ENCODE measurements around the gene ENTHD1. TPM values are rescaled to one million over a fixed set of nuclear protein-coding genes. Genes with fewer than 3 reads are reported as not detected.

Gene ENTHD1
- total and polyA plus RNA-seq, 8 donors: not detected

DNA sequence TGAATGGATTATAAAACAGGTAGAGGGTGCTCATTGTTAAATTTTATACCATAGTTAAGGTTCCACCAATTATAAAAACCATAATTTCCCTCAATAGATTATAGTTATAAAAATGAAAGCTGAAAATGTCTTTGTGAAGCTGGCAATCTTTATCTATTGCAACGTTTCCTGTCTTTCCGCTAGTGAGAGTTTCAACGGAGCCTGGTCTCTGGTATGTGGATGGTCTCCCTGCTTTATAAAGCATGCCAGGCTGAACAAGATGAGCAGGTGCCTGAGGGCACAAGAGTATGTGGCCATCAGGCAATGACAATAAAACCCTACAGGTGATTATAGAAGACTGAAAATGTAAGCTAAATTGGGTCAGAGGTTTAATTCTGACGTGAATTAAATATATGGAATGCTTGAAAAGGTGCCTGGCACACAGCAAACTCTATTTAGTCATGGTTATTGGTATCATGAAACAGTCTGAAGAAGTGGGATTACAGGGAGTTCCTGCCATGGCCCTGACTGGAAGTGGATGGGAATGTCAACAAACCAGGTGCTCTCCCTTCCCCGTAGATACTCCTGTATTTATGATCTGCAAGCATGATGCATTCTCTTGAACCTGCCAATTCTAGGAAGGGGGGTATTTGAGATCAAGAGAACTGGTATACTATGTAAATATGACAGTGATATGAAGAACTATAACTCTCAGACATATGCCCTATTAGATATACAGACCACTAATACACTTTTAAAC lies 115.7 kb downstream of the ENTHD1 start:
- no peaks in the 10 kb centered on the region for H3K36me3 ChIP-seq
- 64 to 73% (median 68%) methylated on average over 5 of the region's 5 CpGs for WGBS, 5 donors
- DNase-seq: no peak
- TF ChIP-seq, protein P1, sequence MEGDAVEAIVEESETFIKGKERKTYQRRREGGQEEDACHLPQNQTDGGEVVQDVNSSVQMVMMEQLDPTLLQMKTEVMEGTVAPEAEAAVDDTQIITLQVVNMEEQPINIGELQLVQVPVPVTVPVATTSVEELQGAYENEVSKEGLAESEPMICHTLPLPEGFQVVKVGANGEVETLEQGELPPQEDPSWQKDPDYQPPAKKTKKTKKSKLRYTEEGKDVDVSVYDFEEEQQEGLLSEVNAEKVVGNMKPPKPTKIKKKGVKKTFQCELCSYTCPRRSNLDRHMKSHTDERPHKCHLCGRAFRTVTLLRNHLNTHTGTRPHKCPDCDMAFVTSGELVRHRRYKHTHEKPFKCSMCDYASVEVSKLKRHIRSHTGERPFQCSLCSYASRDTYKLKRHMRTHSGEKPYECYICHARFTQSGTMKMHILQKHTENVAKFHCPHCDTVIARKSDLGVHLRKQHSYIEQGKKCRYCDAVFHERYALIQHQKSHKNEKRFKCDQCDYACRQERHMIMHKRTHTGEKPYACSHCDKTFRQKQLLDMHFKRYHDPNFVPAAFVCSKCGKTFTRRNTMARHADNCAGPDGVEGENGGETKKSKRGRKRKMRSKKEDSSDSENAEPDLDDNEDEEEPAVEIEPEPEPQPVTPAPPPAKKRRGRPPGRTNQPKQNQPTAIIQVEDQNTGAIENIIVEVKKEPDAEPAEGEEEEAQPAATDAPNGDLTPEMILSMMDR (IDR thresholded peaks at IDR 0.05): no peak
- TF ChIP-seq POLR2AphosphoS5 (IDR thresholded peaks at IDR 0.05): no peak
- TF ChIP-seq EP300 (IDR thresholded peaks at IDR 0.05): no peak
- TF ChIP-seq POLR2A (IDR thresholded peaks at IDR 0.05): no peak
- H3K27me3 ChIP-seq: peaks cover 0 to 9% (median 0%) of the 10 kb centered on the region in 3 donors
- H3K4me3 ChIP-seq: no peak overlapping the region
- no peaks in the 10 kb centered on the region for H3K4me1 ChIP-seq
- H3K27ac ChIP-seq: no peak overlapping the region
- intact Hi-C loops (cut with DNase I; ENCODE audit: low total_unique reads): no loop called here
- H3K9me3 ChIP-seq: no peaks in the 10 kb centered on the region

DNA sequence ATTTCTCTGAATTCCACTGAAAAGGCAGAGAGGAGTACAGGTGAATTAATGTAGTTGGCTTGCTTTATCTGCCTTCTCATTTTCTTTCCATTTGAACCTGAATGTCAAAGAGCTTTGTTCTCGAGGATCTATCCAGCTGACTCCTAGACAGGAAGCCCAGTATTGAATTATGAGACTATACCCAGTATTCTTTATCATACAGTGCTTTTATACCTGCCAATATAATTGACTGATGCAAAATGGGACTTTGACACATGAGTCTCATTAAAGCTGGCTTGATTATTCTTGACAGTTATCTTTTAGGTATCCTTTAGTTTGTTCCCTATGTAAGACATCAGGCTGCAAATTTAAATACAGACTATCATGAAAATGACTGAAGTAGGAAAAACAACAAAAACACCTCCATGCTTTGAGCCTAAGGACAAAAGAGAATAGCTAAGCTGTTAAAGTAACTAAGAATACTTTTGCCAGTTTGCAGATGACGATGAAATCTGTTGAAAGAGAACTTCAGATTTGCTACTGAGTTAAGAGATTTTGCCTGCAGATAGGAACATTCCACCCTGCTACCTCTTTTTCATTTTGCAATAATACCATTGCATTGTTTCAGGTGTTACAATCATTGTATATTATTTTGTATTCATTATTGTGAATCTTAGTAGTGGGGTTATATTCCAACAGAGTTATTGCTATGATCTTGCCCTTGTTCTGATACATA lies 117.1 kb downstream of the ENTHD1 start:
- 46 to 64% (median 49%) methylated on average over 2 of the region's 2 CpGs for WGBS, 5 donors
- no peak overlapping the region for H3K27ac ChIP-seq
- no peaks in the 10 kb centered on the region for H3K36me3 ChIP-seq
- H3K9me3 ChIP-seq: peaks cover 0 to 8% (median 4%) of the 10 kb centered on the region in 4 donors
- intact Hi-C loops (cut with DNase I; ENCODE audit: low total_unique reads): no loop called here
- H3K27me3 ChIP-seq: peaks cover 0 to 9% (median 0%) of the 10 kb centered on the region in 3 donors
- H3K4me3 ChIP-seq: no peak overlapping the region
- no peak for DNase-seq
- no peaks in the 10 kb centered on the region for H3K4me1 ChIP-seq
- TF ChIP-seq POLR2A (IDR thresholded peaks at IDR 0.05): no peak
- TF ChIP-seq POLR2AphosphoS5 (IDR thresholded peaks at IDR 0.05): no peak
- no peak for TF ChIP-seq EP300 (IDR thresholded peaks at IDR 0.05)
- TF ChIP-seq, protein P1 (IDR thresholded peaks at IDR 0.05): no peak

DNA sequence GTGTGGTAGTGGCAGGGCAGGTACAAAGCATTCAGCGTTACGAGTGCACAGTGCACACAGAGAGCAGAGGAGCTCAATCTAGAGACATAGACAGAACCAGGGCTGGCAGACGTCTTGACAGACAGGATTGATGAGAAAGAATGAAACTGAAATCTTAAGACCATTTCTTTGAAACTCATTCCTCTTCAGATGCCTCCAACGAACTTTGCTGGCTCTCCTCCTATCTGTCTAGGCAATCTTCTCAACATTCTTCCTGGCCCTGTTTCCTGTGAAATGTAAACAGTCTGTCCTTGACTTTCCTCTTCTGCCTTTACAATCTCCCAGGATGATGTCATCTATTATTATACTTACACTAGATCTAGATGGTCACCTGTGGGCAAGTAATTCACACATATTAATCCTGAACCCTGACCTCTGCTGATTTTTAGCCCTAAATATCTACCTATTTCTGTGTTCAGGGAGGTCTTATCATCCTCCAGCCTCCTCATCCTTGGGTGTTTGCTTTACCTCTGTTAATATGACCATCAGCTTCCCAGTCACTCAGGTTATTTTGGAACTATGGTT lies 119.5 kb downstream of the ENTHD1 start:
- WGBS, 5 donors: 11 to 23% (median 17%) methylated on average over 4 of the region's 4 CpGs
- Histone ChIP-seq H3K27me3 (peaks cover 0 to 9% (median 0%) of the 10 kb centered on the region in 3 donors), H3K36me3 (no peaks in the 10 kb centered on the region), H3K4me1 (no peaks in the 10 kb centered on the region), H3K27ac (no peak overlapping the region), H3K4me3 (no peak overlapping the region), H3K9me3 (peaks cover 0 to 13% (median 4%) of the 10 kb centered on the region in 4 donors)
- intact Hi-C loops (cut with DNase I; ENCODE audit: low total_unique reads): no loop called here
- DNase-seq: peak in 1 of 2 donors; percentile 8
- no peak for TF ChIP-seq EP300 (IDR thresholded peaks at IDR 0.05)
- no peak for TF ChIP-seq POLR2A (IDR thresholded peaks at IDR 0.05)
- no peak for TF ChIP-seq POLR2AphosphoS5 (IDR thresholded peaks at IDR 0.05)
- TF ChIP-seq, protein P1 (IDR thresholded peaks at IDR 0.05): no peak

DNA sequence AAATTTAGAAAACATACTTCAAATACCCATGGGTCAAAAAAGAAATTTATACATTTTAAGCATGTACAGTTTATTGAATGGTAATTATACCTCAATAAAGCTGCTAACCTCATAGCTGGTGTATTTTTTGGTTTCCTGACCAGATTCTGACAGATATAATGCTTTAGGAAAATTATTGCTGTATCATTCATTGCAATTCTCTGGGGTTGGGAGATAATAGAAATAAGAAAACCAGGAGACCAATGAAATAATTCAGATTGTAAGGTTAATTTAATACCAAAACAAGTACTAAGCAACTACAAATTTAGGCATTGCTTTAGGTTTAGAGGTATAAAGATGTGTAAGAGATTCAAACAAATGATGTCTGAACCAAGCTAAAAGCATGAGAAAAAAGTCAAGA lies 120.1 kb downstream of the ENTHD1 start:
- no peaks in the 10 kb centered on the region for H3K4me1 ChIP-seq
- H3K9me3 ChIP-seq: peaks cover 0 to 13% (median 4%) of the 10 kb centered on the region in 4 donors
- TF ChIP-seq POLR2A (IDR thresholded peaks at IDR 0.05): no peak
- no peak for TF ChIP-seq EP300 (IDR thresholded peaks at IDR 0.05)
- TF ChIP-seq, protein P1 (IDR thresholded peaks at IDR 0.05): no peak
- no peak for TF ChIP-seq POLR2AphosphoS5 (IDR thresholded peaks at IDR 0.05)
- intact Hi-C loops (cut with DNase I; ENCODE audit: low total_unique reads): no loop called here
- no peak overlapping the region for H3K4me3 ChIP-seq
- no peak for DNase-seq
- H3K27ac ChIP-seq: no peak overlapping the region
- H3K36me3 ChIP-seq: no peaks in the 10 kb centered on the region
- H3K27me3 ChIP-seq: peaks cover 0 to 9% (median 0%) of the 10 kb centered on the region in 3 donors

Data from stomach (tissue), 9 donors.